Pancreas (tissue), 10 donors: Measurements from ENCODE around the gene CCDC15. TPM values are rescaled to one million over a fixed set of nuclear protein-coding genes. Genes with fewer than 3 reads are reported as not detected.

Experiments
- ATAC-seq, 4 donors: fragments of 200-7000 bp; cut with Tn5 transposase; one replicate each; pipeline versions ENCODE4 v1.8.0 to v1.9.1; 2020; ENCODE audit warnings: mild to moderate bottlenecking in 4 of 4, moderate library complexity in 4 of 4
- DNase-seq, 6 donors: peaks; one replicate each; pipeline ENCODE4 v3.0.0-alpha.2; 2020
- FAIRE-seq: peaks from 2 replicates; lab custom pipeline; 2012; peaks lifted over from hg19 to GRCh38; lab: Jason Lieb, UNC
- H3K27ac ChIP-seq, 4 donors: fragments of 200-600 bp; sonication (generic); 1 replicate in 3 of 4; 2 replicates in 1 of 4; pipeline versions ENCODE4 v1.5.0 to v1.8.0; 2020
- H3K27me3 ChIP-seq, 4 donors: fragments of 200-600 bp; one replicate each; pipeline ENCODE4 v1.8.0; 2021
- H3K36me3 ChIP-seq, 3 donors: fragments of 200-600 bp; sonication (generic) in 1 of 3; one replicate each; pipeline versions ENCODE4 v1.5.0 to v1.8.0; 2020 to 2021
- H3K4me1 ChIP-seq, 3 donors: fragments of 200-600 bp; one replicate each; pipeline ENCODE4 v1.8.0; 2021
- H3K4me3 ChIP-seq, 4 donors: fragments of 200-600 bp; sonication (generic) in 2 of 4; one replicate each; pipeline versions ENCODE4 v1.5.0 to v1.8.0; 2020 to 2021
- H3K9me3 ChIP-seq, 4 donors: fragments of 200-600 bp; one replicate each; pipeline ENCODE4 v1.8.0; 2021
- CTCF ChIP-seq, 4 donors: fragments of 200-600 bp; sonication (generic) in 3 of 4; IDR thresholded peaks; one replicate each; pipeline versions ENCODE4 v1.5.0 to v1.8.0; 2021; ENCODE audit warnings: antibody characterized with exemption in 4 of 4
- WGBS, 2 donors: extraction: QIAGEN DNeasy Blood & Tissue Kit; methylation state at CpG; one replicate each; pipeline ENCODE4 v1.1.7; 2013; 5-methylcytosine and 5-hydroxymethylcytosine counted together
- intact Hi-C, 3 donors: fragments of 100-400 bp; cut with DNase I; formaldehyde crosslinking; loops; one replicate each; pipeline versions ENCODE4 v1.11.1 to v1.14.2; 2022
- polyA plus RNA-seq, 2 donors: library from polyadenylated mRNA; stranded (reverse); fragments of 200-250 nt; gene quantifications; one replicate each; pipeline ENCODE4 v1.2.3, GENCODE V29; 2013
- total RNA-seq, 6 donors: library from RNA; stranded (reverse); fragmentation: NEBNext Ultra II Directional in 4 of 6; extraction: Animal tissue kit (Norgen Biotek cat#: 25700) in 4 of 6; gene quantifications; one replicate each; pipeline versions ENCODE4 v1.2.1 to v1.2.4, GENCODE V29; 2021 to 2023
- donor health status: healthy with polysubstance abuse.
- donor health status: DM: no; HTN: no; CAD: no; lungs with moderate emphysema.
- donor health status: DM: no; HTN: no; CAD: no.
- donor health status: control.
- donor health status: control.
- donor health status: Bipolar disorder and iron deficiency.
- donor health status: DM: yes; HTN: yes; CAD: no.
- donor health status: DM: no; HTN: no; CAD: no.
- donor health status: DM: no; HTN: no; CAD: no.
- donor health status: DM: yes; HTN: yes; CAD: no.

The CCDC15 gene
- total and polyA plus RNA-seq, 8 donors = 0.23 to 1.4 (median 0.73) TPM

- no peak overlapping the region for H3K27ac ChIP-seq
- FAIRE-seq (no peak), DNase-seq (no peak), ATAC-seq (no peak)
- H3K4me3 ChIP-seq = no peak overlapping the region
- H3K27me3 ChIP-seq = no peaks in the 10 kb centered on the region
- H3K4me1 ChIP-seq = no peaks in the 10 kb centered on the region
- TF ChIP-seq CTCF (IDR thresholded peaks at IDR 0.05) = no peak
- H3K9me3 ChIP-seq = no peaks in the 10 kb centered on the region
- H3K36me3 ChIP-seq = no peaks in the 10 kb centered on the region
- WGBS, 2 donors = 54 to 62% methylated on average over 6 of the region's 6 CpGs
- intact Hi-C loops = no loop called here
These were observed 8.2 kb upstream of the CCDC15 start for GRCh38 chr11:124945826-124946225.

GRCh38 chr11:124946735-124947141 lies 7.3 kb upstream of the CCDC15 start:
- 48 to 64% methylated on average over 2 of the region's 2 CpGs for WGBS, 2 donors
- no peak overlapping the region for H3K4me3 ChIP-seq
- TF ChIP-seq CTCF (IDR thresholded peaks at IDR 0.05) = no peak
- FAIRE-seq = no peak
- intact Hi-C loops = no loop called here
- no peak for ATAC-seq
- no peak for DNase-seq
- H3K27me3 ChIP-seq = no peaks in the 10 kb centered on the region
- H3K9me3 ChIP-seq = no peaks in the 10 kb centered on the region
- H3K36me3 ChIP-seq = no peaks in the 10 kb centered on the region
- no peak overlapping the region for H3K27ac ChIP-seq
- no peaks in the 10 kb centered on the region for H3K4me1 ChIP-seq

- DNase-seq (no peak), FAIRE-seq (no peak), ATAC-seq (no peak)
- H3K9me3 ChIP-seq = no peaks in the 10 kb centered on the region
- intact Hi-C loops = loop anchor here in 1 of 3 donors (10.0 kb wide), 1 partner anchor 394 kb away; no protein-coding TSS in a partner anchor
- no peak for TF ChIP-seq CTCF (IDR thresholded peaks at IDR 0.05)
- H3K27me3 ChIP-seq = no peaks in the 10 kb centered on the region
- no peak overlapping the region for H3K4me3 ChIP-seq
- no peaks in the 10 kb centered on the region for H3K4me1 ChIP-seq
- H3K36me3 ChIP-seq = no peaks in the 10 kb centered on the region
- H3K27ac ChIP-seq = no peak overlapping the region
These were observed 3.2 kb upstream of the CCDC15 start for GRCh38 chr11:124950601-124951330.

GRCh38 chr11:124951341-124951740 lies 2.7 kb upstream of the CCDC15 start:
- no peak overlapping the region for H3K4me3 ChIP-seq
- no peak for TF ChIP-seq CTCF (IDR thresholded peaks at IDR 0.05)

GRCh38 chr11:124954590-124954955 lies 571 bp downstream of the CCDC15 start:
- TF ChIP-seq CTCF (IDR thresholded peaks at IDR 0.05) = no peak
- no peaks in the 10 kb centered on the region for H3K36me3 ChIP-seq
- ATAC-seq (no peak), DNase-seq (no peak), FAIRE-seq (no peak)
- intact Hi-C loops = loop anchor here in 1 of 3 donors (10.0 kb wide), 1 partner anchor 390 kb away; no protein-coding TSS in a partner anchor
- H3K9me3 ChIP-seq = no peaks in the 10 kb centered on the region
- no peaks in the 10 kb centered on the region for H3K4me1 ChIP-seq
- peak overlapping the region in 1 of 4 donors; percentile 71 for H3K27ac ChIP-seq
- 16 to 22% methylated on average over 6 of the region's 6 CpGs for WGBS, 2 donors
- H3K4me3 ChIP-seq = peak overlapping the region in 3 of 4 donors; percentile 61 to 75 (median 66)
- no peaks in the 10 kb centered on the region for H3K27me3 ChIP-seq

More at GRCh38 chr11:124951341-124951740, 2.7 kb upstream of the CCDC15 start:
- Histone ChIP-seq H3K27ac (no peak overlapping the region), H3K27me3 (no peaks in the 10 kb centered on the region), H3K36me3 (no peaks in the 10 kb centered on the region), H3K9me3 (no peaks in the 10 kb centered on the region), H3K4me1 (no peaks in the 10 kb centered on the region)
- no peak for FAIRE-seq
- ATAC-seq = no peak
- no peak for DNase-seq
- intact Hi-C loops = loop anchor here in 1 of 3 donors (10.0 kb wide), 1 partner anchor 393 kb away; no protein-coding TSS in a partner anchor
- 60 to 77% methylated on average over 3 of the region's 3 CpGs for WGBS, 2 donors
